GM19240 (cell line): ENCODE data around the gene ADAMTS6.

Experiments used
- DNase-seq: peaks from one replicate; pipeline ENCODE4 v3.0.0; 2011; ENCODE audit warnings: low spot score; ENCODE audit not compliant: insufficient read length

Gene ADAMTS6

DNA sequence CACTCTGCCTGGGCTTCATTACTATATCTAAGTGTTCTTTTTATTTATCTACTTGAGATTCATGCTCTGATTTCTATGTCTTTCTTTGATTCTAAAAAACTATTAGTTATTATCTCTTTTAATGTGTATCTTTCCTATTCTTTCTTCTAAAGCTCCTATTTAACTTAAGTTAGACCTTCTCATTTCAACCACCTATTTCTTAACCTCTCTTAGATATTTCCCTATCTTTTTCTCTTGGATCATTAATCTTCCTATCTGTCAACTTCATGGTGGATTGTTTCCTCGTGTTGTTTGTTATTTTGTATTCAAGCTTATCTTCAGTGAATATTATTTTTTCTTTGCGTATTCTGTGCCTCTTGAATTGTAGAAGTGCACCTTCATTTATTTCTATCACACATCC lies 202.1 kb downstream of the ADAMTS6 start:
- no peak for DNase-seq

DNA sequence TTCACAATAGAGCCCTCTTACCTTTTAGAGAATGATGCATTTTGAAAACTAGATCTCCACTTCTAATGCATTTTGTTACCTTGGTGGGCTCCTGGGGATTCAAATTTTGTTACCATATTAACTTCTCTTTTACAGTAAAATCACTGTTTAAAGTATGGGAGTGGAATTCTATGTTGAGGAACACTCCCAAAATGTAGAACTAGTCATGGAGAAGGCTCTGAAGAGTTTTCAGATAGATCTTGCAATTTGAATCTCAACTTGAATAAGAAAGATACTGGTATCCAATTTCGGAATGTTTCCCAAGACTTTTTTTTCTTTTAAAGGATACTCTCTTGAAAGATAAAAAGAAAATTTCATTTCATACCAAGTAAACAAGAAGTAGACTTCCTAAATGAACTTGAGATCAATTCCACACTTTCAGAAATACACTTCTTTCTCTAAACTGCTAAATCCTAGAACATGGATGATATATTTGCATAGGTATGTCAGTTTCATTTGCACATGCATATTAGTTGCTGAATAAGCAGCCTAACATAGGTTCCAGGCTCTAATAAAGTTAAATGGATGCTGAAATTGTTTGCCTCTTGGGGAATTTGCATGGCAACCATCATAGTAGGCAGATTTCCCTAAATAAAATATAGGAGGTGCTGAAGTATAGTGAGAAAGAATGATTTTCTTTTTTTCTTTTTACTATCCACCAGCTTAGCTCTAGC lies 205.4 kb downstream of the ADAMTS6 start:
- no peak for DNase-seq

DNA sequence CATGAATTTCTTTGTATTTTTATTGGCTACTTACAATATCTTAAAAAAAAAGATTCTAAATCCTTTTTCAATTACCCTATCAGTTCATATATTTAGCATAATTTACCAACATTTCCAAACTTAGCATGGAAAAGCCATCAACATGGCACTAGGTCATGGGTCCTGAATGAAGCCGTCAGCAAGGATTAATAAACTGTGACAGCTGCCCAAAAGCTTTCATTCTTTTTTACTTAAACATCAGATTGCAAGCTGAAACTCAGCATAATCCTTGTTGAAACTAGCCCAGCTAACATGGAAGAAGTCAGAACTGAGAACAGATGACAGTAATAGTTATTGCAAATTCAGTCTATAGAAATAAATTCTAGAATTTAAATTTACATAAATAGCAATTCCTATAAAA lies 209.8 kb downstream of the ADAMTS6 start:
- no peak for DNase-seq

DNA sequence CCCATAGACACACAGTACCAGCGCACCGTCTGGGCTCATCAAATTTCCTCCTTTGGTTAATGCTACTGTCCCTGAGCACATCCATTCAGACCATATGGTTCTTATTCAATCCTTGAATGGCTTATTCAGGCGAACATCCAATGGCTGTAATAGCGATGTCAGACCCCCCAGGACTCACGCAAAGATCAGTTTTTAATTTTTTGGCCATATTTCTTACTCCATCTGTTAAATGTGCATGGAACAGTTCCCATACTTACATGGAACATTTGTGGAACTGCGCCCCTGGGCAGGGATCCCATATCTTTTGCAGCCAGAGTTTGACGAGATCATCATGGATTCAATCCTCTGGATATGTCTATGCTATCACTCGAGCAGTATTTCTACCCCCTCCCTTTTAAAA lies 213.2 kb downstream of the ADAMTS6 start:
- DNase-seq: no peak

DNA sequence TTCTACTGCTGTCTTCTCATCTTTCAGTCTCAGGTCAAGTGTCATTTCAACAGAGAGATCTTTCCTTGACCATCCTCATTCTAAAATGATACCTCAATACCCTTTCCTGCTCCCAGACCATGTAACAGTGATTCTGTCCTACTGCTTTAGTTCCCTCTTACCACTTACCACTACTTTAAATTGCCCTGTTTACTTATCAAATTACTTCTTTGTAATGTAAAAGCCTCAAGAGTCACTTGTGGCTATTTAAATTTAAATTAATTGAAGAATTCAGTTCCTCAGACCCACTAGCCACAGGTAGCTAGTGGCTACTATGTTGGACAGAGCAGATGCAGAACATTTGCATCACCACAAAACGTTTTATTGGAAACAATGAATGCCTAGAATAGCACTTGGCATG lies 217.3 kb downstream of the ADAMTS6 start:
- DNase-seq: no peak

DNA sequence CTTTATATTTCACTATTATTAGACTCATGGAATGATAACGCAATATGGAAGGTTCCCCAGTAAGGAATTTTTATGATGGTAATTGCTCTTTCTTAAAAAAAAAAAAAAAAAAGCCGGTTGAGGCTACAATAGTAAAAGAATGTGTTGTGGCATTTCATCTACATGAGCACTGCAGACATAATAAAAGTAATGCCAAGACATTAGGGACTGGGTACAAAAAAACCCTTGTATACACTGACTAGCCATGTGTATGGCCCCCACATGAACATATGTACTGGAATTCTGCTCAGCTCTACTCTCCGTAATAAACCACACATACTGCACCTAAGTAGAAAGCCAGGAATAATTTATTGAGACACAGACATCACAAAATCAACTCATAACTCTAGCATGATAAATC lies 218.4 kb downstream of the ADAMTS6 start:
- no peak for DNase-seq

DNA sequence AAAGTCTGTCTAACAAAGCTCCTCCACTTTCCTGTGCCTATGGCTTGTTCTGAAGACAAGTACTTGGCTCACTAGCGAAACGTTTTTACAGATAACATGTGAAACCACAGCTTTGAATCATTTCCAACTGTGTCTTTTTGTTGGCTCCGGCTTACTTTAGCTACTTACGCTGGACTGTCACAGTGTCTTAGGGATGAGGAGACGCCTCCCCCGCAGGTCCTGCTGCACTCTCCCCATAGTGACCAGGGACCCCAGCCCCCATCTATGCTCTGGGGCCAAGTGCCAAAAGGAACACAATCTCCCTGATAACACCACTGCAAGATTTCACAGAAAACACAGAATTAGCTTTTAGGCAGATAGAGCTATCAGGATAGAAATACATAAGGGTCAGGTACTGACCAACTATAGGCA lies 219.1 kb downstream of the ADAMTS6 start:
- no peak for DNase-seq

DNA sequence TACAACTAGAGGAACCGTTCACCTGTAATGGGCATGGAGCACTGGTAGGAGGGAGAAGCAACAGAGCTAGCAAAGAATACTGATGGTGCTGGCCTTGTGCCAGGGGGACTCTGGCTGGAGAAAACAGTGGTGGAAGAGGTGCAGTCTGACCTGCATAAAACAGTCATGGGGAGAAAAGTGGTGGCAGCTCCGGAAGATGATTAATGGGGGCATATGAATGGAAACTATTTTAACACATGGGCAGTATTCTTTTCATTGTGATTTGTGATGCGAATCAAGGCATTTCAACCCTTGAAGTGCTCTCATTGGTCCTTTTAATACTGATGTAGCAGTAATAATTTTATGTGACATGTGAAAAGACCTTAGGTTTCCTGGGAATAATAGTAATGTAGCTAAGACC lies 219.6 kb downstream of the ADAMTS6 start:
- DNase-seq: no peak

DNA sequence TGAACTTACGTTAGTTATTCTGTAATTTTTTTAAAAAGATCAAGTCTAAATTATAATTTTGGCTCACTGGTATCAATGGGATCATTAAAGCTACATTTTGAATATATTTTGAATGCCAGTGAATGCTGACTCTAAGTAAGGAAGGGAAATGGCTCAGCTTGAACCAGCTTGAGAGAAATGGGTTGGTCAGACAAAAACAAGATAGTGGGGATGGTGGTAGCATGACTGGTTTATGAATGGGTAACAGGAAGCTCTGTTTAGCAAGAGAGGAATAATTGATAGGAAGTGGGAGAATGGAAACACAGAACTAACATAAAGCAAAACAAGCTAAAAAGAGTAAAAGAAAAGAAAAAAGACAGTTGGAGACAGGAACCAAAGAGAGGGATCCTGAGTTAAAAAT lies 220.2 kb downstream of the ADAMTS6 start:
- no peak for DNase-seq

DNA sequence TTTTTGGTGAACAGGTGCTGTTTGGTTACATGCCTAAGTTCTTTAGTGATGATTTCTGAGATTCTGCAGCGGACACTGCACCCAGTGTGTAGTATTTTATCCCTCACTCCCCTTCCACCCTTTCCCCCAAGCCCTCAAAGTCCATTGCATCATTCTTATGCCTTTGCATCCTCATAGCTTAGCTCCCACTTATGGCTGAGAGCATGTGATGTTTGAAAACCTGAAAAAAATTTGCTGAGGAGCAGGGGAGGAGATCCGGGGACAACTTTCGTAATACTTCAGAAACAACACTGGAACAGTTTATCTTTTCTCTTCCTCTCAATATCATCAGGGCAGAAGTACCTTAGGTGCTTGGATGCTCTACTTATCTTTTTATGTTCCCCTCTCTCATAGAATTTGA lies 226.4 kb downstream of the ADAMTS6 start:
- DNase-seq: no peak

DNA sequence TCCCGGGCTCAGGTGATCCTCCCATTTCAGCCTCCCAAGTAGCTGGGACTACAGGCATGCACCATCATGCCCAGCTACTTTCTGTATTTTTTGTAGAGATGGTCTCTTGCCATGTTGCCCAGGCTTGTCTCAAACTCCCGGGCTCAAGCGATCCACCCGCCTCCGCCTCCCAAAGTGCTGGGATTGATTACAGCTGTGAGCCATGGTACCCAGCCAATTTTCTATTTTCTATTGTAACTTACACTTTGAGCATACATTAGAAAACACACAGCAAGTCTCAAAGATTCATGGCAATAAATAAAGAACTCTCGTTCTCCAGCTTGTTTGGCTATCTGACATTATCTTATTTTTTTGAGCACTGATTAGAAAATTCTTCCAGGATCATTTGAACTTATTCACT lies 228.7 kb downstream of the ADAMTS6 start:
- no peak for DNase-seq

DNA sequence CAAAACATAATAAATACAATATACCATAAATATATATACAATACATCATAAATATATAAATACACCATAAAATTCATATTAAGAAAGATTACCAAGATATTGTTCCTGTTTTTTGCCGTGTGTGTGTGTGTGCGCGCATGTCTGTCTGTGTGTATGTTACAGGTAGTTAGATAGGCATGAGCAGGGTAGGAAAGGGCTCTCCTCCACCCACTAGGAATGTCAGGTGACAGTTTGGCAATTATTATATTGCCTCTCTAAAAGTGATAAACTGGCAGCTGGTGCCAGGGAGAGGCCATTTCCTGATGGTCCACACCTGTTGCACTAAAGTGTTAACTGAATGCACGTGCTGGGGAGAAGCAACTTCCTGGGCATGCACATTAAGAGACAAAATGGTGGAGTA lies 232.8 kb downstream of the ADAMTS6 start:
- no peak for DNase-seq

DNA sequence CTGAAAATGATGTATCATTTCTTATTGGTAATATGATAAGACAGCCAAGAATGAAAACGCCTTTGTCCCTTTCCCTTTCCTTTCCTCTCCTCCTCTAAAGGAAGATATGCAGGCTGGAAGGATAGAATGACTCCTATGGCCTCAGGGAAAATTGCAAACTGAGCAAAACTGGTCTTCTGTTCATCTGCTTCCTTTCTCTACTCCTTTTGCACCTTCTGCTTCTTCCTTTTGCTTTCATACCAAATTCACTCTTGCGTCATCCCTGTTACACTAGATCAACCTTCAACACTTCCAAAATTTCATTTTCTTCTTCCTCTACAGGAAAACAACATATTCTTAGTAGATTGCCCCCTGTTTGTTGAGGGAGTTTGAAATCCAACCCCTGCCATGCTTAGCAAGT lies 234.1 kb downstream of the ADAMTS6 start:
- DNase-seq: no peak

DNA sequence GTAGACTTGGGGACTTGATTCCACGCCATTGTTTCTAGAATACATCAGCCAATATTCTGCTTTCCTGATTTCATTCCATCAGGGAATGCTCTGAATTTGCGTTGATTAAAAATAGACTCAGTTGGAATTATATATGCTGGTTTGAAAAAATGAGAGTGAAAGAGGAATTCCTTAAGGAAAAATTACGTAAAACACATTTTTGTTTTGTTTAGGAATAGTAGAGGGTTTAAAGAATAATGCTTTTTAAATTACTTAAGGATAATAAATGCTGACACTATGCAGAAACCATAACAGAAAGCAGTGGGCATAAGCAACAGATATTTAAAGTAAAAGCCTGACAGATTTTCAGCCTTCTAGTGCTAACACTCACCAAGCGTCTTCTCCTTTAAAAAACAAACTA lies 235.0 kb downstream of the ADAMTS6 start:
- no peak for DNase-seq

DNA sequence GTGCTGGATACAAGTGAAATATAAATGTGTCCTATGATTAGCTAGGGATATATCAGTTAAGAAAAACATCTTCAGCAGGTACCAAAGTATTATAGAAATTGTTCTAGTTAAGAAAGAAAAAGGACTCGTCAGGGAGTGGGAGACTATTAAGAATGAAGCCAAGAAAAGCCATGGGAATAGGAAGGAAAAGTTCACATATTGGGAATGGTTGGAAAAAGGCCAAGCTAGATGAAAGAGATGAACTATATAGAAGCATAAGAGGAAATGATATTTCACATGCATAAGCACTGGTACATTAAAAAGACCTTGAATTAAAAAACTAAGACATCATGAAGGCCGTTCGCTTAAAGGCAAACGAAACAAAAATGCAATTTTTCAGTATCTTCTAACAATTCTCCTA lies 237.7 kb downstream of the ADAMTS6 start:
- DNase-seq: no peak

DNA sequence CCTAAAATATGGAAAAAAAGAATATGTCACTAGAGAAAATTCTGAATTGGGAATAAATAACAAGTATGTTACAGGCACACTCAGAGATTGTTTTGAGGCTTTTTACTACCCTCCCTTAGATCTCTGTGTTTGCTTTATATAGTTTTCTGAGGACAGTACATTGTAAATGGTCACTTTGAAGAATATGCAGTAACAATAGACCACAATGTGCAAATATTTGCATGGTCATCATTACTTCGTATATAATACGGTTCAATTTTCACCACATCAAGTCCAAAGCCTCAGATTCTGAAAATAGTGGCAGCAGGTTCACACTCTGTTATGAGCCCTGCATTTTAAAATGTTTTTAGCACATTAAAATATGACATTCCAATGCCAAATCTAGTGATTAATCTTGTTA lies 238.6 kb downstream of the ADAMTS6 start:
- DNase-seq: no peak

DNA sequence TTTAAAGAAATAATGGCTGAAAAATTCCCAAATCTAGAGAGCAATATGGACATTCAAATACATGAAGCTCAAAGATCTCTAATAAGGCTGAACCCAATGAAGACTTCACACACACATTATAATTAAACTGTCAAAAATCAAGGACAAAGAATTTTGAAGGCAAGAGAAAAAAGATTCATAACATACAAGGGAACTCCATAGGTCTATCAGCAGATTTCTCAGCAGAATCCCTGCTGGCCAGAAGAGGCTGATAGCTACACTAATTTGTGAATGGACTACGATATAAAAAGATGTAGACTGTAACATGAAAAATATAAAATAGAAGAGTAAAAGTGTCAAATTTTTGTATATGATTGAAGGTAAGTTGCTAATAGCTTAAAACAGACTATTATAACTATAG lies 251.9 kb downstream of the ADAMTS6 start:
- no peak for DNase-seq

DNA sequence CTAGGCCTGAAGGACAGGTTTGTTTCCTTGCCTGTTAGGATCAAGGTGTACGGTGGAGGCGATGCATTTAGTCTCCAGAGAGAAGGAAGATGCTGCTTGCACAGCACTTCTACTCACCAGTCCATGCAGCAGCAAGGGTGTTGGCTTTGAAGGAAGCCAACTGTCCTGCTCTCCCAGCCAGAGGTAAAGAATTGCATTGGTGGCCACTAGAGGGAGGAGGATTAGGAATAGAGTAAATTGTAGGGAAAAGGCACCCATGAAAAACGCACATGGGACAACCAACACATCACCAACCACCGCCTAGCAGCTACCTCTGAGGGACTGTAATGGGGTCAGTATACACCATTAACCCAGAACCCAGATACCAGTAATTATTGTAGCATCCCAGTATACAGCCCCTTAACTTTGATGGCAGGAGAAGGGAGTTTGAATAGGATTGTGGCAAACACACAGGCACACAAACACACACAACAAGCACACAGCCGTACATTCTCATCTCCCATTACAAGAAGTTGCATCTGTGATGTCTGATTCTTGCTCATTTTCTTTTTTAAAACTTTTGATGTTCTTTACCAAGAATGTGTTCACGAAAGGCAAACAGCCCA lies 267.7 kb downstream of the ADAMTS6 start:
- no peak for DNase-seq

DNA sequence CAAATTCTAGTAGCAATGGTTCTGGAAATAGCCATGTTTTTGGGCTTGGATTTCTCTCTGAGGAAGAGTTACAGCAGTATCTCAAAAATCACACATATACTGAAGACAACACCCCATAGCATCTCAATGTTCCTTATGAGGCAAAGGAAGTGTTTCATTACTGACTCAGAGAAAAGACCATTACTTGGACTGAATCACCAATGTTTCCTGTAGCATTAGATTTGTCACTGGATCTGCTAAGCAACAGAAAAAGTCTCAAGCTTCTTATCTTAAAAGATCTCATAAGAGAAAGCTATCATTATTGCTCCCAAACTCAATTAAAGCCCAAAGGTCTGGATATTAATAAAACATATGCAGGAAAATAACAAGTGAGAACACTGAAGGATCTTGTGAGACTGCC lies 272.4 kb downstream of the ADAMTS6 start:
- no peak for DNase-seq

DNA sequence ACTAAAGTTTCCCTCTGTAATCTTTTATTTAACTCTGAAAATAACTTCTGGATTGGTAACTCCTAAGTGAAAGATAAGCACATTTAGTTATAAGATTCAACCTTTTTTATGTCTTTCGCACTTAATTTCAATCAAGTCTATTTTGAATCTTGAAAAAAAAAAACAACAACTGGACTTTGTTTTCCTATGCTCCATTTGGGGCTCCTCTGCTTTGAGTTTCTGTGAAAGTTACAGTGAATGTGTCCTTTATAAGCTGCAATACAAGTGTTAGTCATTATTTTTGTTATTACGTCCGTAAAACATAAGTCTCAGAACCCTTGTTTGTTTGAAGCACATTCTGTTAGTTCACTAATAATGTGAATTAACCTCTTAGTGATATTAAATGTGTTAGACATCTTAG lies 276.8 kb downstream of the ADAMTS6 start:
- no peak for DNase-seq

DNA sequence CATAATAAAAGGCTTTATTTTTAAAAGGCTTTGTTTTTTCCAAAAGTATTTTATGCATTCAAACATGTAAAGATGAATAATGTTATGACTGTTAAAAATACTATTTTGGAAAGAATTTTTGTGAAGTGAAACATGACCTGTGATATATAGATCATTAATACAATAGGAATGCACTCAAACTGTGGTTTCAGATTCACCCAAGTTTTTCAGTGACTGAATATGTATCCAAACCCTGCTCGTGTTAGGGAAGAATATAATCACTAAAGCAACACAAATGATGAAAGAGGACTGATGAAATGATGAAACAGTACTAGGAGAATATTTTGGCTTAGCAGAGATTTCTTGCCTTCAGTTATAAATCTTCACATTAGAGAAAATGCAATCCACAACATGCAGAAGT lies 278.0 kb downstream of the ADAMTS6 start:
- no peak for DNase-seq

DNA sequence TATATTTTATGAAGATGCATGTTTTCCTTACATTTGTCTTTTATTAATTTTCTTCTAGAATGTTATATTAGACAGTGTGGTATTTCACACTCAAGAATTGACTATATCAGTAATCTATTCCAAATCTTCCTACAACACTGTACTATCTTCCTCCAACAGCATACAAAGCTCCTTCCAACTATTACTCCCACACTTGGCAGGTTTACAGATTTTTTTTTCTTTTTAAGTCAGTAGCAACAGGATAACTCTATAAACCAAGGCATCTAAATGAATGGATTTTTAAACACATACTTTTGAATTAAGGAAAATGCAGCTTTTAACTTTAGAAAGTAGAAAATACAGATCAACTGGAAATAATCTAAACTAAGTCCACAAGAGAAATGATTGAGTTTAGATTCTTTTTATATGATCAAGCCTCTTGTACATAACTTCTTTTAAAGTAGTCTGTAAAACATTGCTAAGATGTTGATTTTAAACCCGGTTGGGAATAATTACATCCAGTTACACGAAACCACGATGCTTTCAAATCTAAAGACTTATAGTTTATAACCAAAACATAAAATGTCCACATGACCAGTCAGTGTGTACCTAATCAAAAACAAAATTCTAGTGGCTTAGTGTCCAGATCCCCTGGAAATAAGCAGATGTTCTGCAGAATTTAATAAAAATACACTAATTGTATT lies 281.6 kb downstream of the ADAMTS6 start:
- no peak for DNase-seq
